PC-9 (cell line): ENCODE results near the gene ISG20.

Experiments used
- EZH2 ChIP-seq: fragments of 200-600 bp; sonication (generic); IDR thresholded peaks from 2 replicates; pipeline ENCODE4 v1.8.0; 2017; ENCODE audit warnings: antibody characterized with exemption, low read depth
- TF ChIP-seq, protein P1 (sequence below): fragments of 200-600 bp; sonication (generic); conservative IDR thresholded peaks from 2 replicates; pipeline ENCODE4 v1.6.1; 2017; ENCODE audit warnings: mixed run types, antibody characterized with exemption, mild to moderate bottlenecking, moderate library complexity

DNA sequence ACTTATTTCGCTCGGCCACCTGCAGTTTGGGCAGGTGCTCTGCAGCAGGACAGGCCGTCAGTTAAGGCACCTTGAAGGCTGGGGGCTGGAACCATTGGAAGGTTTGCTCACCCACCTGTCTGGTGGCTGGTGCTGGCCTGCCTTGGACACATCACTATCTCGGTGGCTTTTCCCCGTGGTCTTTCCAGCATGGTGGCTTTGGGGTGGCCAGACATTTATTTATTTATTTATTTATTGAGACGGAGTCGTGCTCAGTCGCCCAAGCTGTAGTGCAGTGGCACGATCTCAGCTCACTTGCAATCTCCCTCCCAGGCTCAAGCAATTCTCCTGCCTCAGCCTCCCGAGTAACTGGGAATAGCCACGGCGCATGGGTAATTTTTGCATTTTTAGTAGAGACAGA is 11.7 kb downstream of the ISG20 start:
- TF ChIP-seq, protein P1, sequence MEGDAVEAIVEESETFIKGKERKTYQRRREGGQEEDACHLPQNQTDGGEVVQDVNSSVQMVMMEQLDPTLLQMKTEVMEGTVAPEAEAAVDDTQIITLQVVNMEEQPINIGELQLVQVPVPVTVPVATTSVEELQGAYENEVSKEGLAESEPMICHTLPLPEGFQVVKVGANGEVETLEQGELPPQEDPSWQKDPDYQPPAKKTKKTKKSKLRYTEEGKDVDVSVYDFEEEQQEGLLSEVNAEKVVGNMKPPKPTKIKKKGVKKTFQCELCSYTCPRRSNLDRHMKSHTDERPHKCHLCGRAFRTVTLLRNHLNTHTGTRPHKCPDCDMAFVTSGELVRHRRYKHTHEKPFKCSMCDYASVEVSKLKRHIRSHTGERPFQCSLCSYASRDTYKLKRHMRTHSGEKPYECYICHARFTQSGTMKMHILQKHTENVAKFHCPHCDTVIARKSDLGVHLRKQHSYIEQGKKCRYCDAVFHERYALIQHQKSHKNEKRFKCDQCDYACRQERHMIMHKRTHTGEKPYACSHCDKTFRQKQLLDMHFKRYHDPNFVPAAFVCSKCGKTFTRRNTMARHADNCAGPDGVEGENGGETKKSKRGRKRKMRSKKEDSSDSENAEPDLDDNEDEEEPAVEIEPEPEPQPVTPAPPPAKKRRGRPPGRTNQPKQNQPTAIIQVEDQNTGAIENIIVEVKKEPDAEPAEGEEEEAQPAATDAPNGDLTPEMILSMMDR: no peak
- no peak for TF ChIP-seq EZH2
